HepG2 (cell line): ENCODE measurements around the gene DDX6. TPM values are rescaled to one million over a fixed set of nuclear protein-coding genes. Genes with fewer than 3 reads are reported as not detected.

Experiments
- CSRNP2 ChIP-seq: sonication (generic); formaldehyde crosslinking; conservative IDR thresholded peaks from 2 replicates; pipeline ENCODE4 v1.8.0; 2022; ENCODE audit warnings: low read depth, missing genetic modification reagents
- FOXC1 ChIP-seq: sonication (generic); formaldehyde crosslinking; IDR thresholded peaks from 2 replicates; pipeline ENCODE4 v1.8.0; 2022; ENCODE audit warnings: mild to moderate bottlenecking, missing genetic modification reagents, borderline replicate concordance
- FOXP1 ChIP-seq, 2 experiments: fragments of 450-650 bp in 1 of 2; IDR thresholded peaks; 2 replicates each; pipeline ENCODE4 v1.6.1; 2017 to 2018; ENCODE audit warnings: antibody characterized with exemption in 1 of 2
- HNRNPLL ChIP-seq: fragments of 200-400 bp; formaldehyde crosslinking; IDR thresholded peaks from 2 replicates; pipeline ENCODE4 v1.6.1; 2017; ENCODE audit warnings: mild to moderate bottlenecking, low read depth, low read length; ENCODE audit not compliant: poor library complexity, severe bottlenecking
- MXI1 ChIP-seq: IDR thresholded peaks from 3 replicates; pipeline ENCODE4 v1.6.1; 2012; ENCODE audit warnings: low read depth, low read length, inconsistent platforms, borderline replicate concordance
- MYPOP ChIP-seq: sonication (generic); formaldehyde crosslinking; IDR thresholded peaks from 2 replicates; pipeline ENCODE4 v1.8.1; 2023; ENCODE audit warnings: mild to moderate bottlenecking, moderate library complexity, missing genetic modification reagents
- REXO4 ChIP-seq: sonication (generic); formaldehyde crosslinking; IDR thresholded peaks from 2 replicates; pipeline ENCODE4 v1.8.0; 2022; ENCODE audit warnings: missing genetic modification reagents, mild to moderate bottlenecking, borderline replicate concordance
- TEF ChIP-seq: sonication (generic); formaldehyde crosslinking; IDR thresholded peaks from 2 replicates; pipeline ENCODE4 v1.5.0; 2020; ENCODE audit warnings: missing genetic modification reagents
- TRIM24 ChIP-seq: sonication (generic); formaldehyde crosslinking; IDR thresholded peaks from 2 replicates; pipeline ENCODE4 v1.8.0; 2022; ENCODE audit warnings: mild to moderate bottlenecking, missing genetic modification reagents
- ZBTB4 ChIP-seq: sonication (generic); formaldehyde crosslinking; IDR thresholded peaks from 2 replicates; pipeline ENCODE4 v1.4.0; 2020; ENCODE audit warnings: missing genetic modification reagents, mild to moderate bottlenecking, borderline replicate concordance
- ZNF124 ChIP-seq: sonication (generic); formaldehyde crosslinking; IDR thresholded peaks from 2 replicates; pipeline ENCODE4 v1.4.0; 2020; ENCODE audit warnings: missing genetic modification reagents
- ZNF331 ChIP-seq: sonication (generic); formaldehyde crosslinking; IDR thresholded peaks from 2 replicates; pipeline ENCODE4 v1.4.0; 2020; ENCODE audit warnings: missing genetic modification reagents
- ZNF431 ChIP-seq: sonication (generic); formaldehyde crosslinking; IDR thresholded peaks from 2 replicates; pipeline ENCODE4 v1.9.0; 2022; ENCODE audit warnings: missing genetic modification reagents, low read depth, mild to moderate bottlenecking, borderline replicate concordance
- ZNF441 ChIP-seq: sonication (generic); formaldehyde crosslinking; IDR thresholded peaks from 2 replicates; pipeline ENCODE4 v1.7.0; 2021; ENCODE audit warnings: missing genetic modification reagents, borderline replicate concordance
- ZNF687 ChIP-seq: sonication (generic); formaldehyde crosslinking; IDR thresholded peaks from 2 replicates; pipeline ENCODE4 v1.5.1; 2020; ENCODE audit warnings: mild to moderate bottlenecking, missing genetic modification reagents, moderate library complexity
- ZNF781 ChIP-seq: sonication (generic); formaldehyde crosslinking; IDR thresholded peaks from 2 replicates; pipeline ENCODE4 v1.5.1; 2020; ENCODE audit warnings: borderline replicate concordance, mild to moderate bottlenecking, missing genetic modification reagents; ENCODE audit errors: not compliant biosample characterization
- polyA plus RNA-seq, 8 experiments: library from polyadenylated mRNA; depleted of rRNA in 3 of 8; stranded (reverse) in 7 of 8; unstranded in 1 of 8; fragments of >200 nt; fragmentation: Illumina TruSeq in 4 of 8; extraction: Trizol in 4 of 8; gene quantifications; 2 replicates each; pipeline versions ENCODE4 v1.2.1 to v1.2.3, GENCODE V29; 2011 to 2016; ENCODE audit warnings: low read depth in 4 of 8, missing spikeins in 1 of 8, mixed read lengths in 1 of 8; ENCODE audit not compliant: insufficient read depth in 1 of 8
- total RNA-seq, 5 experiments: library from RNA; depleted of rRNA; stranded (reverse); fragments of >200 nt; fragmentation: Illumina TruSeq; extraction: Trizol; gene quantifications; 2 replicates each; pipeline ENCODE4 v1.2.3, GENCODE V29; 2016; ENCODE audit warnings: low read depth in 1 of 5

The DDX6 gene
- total and polyA plus RNA-seq, 2 of the 13 experiments (the other 11 are each of a cell fraction or from before 2014, with no cell fraction given), result 20.9 to 59.2 TPM

GRCh38 chr11:118791111-118791960 is at the start of gene DDX6 (continued):
- no peak for TF ChIP-seq ZBTB4 (CRISPR knock-in tag)
- no peak for TF ChIP-seq ZNF781 (CRISPR knock-in tag)
- TF ChIP-seq TEF (CRISPR knock-in tag), result peak; percentile 62; the same call in 1 of the 2 replicates
- no peak for TF ChIP-seq FOXP1 (IDR thresholded peaks at IDR 0.05)
- no peak for TF ChIP-seq FOXP1 (CRISPR knock-in tag; IDR thresholded peaks at IDR 0.05)
- peak; percentile 36; the same call in 1 of the 2 replicates for TF ChIP-seq MYPOP (CRISPR knock-in tag)
- peak; percentile 43 for TF ChIP-seq HNRNPLL
- no peak for TF ChIP-seq CSRNP2 (CRISPR knock-in tag)
- TF ChIP-seq REXO4 (CRISPR knock-in tag), result no peak
- no peak for TF ChIP-seq FOXC1
- peak; percentile 49; the same call in 1 of the 2 replicates for TF ChIP-seq ZNF331 (CRISPR knock-in tag)
- TF ChIP-seq TRIM24 (CRISPR knock-in tag), result no peak
- TF ChIP-seq ZNF441 (CRISPR knock-in tag), result no peak
- peak; percentile 52; the same call in 1 of the 2 replicates for TF ChIP-seq ZNF124
- TF ChIP-seq ZNF431 (CRISPR knock-in tag), result no peak
- peak; percentile 47; the same call in 1 of the 3 replicates for TF ChIP-seq MXI1
- peak; percentile 74 for TF ChIP-seq ZNF687
